OCI-LY3 (cell line): ENCODE data around the gene KDELR1.

Experiments
- H2AFZ ChIP-seq: fragments of 200-600, 300-600 bp; shearing (Covaris generic); 2 replicates; pipeline ENCODE4 v1.6.0; 2014; ENCODE audit warnings: antibody characterized with exemption, low read depth, low read length
- H3K27ac ChIP-seq: fragments of 200-600, 300-600 bp; sonication (generic); 2 replicates; pipeline ENCODE4 v1.5.1; 2014; ENCODE audit warnings: mild to moderate bottlenecking, low read length, moderate library complexity, mixed read lengths
- H3K27me3 ChIP-seq: fragments of 200-600, 300-600 bp; sonication (generic); 2 replicates; pipeline ENCODE4 v1.6.1; 2014; ENCODE audit warnings: low read depth, low read length, mixed read lengths
- H3K36me3 ChIP-seq: fragments of 200-600, 300-600 bp; sonication (generic); replicated peaks from 2 replicates; pipeline ENCODE3; 2014; ENCODE audit warnings: low read depth, low read length, mixed read lengths
- H3K4me1 ChIP-seq: fragments of 300-600, 200-600 bp; sonication (generic); 2 replicates; pipeline ENCODE4 v1.6.1; 2014; ENCODE audit warnings: low read length, mixed read lengths
- H3K4me2 ChIP-seq: fragments of 200-600, 300-600 bp; sonication (generic); 2 replicates; pipeline ENCODE4 v1.6.1; 2014; ENCODE audit warnings: low read length, mixed read lengths
- H3K4me3 ChIP-seq: fragments of 300-600, 200-600 bp; sonication (generic); 2 replicates; pipeline ENCODE4 v1.5.1; 2014; ENCODE audit warnings: antibody characterized with exemption, mild to moderate bottlenecking, low read length, moderate library complexity
- H3K79me2 ChIP-seq: fragments of 300-600, 200-600 bp; shearing (Covaris generic); 2 replicates; pipeline ENCODE4 v1.6.1; 2014; ENCODE audit warnings: mild to moderate bottlenecking, low read length, mixed read lengths
- H3K9ac ChIP-seq: fragments of 300-600, 200-600 bp; shearing (Covaris generic); 2 replicates; pipeline ENCODE4 v1.6.0; 2014; ENCODE audit warnings: mild to moderate bottlenecking, low read length, moderate library complexity
- H3K9me3 ChIP-seq: fragments of 200-600, 300-600 bp; shearing (Covaris generic); 2 replicates; pipeline ENCODE4 v1.6.1; 2014; ENCODE audit warnings: low read length, mixed read lengths; ENCODE audit not compliant: insufficient read depth
- H4K20me1 ChIP-seq: fragments of 200-600, 300-600 bp; sonication (generic); 2 replicates; pipeline ENCODE4 v1.6.1; 2016; ENCODE audit warnings: low read length, mixed read lengths; ENCODE audit not compliant: insufficient read depth
- CTCF ChIP-seq: fragments of 200-600, 300-600 bp; sonication (generic); IDR thresholded peaks from 2 replicates; pipeline ENCODE4 v1.5.1; 2014; ENCODE audit warnings: antibody characterized with exemption, low read length, low read depth
- EZH2phosphoT487 ChIP-seq: fragments of 200-600 bp; shearing (Covaris generic); IDR thresholded peaks from 2 replicates; pipeline ENCODE4 v1.6.1; 2018; ENCODE audit warnings: antibody characterized with exemption, mixed run types, low read depth

KDELR1 gene

DNA sequence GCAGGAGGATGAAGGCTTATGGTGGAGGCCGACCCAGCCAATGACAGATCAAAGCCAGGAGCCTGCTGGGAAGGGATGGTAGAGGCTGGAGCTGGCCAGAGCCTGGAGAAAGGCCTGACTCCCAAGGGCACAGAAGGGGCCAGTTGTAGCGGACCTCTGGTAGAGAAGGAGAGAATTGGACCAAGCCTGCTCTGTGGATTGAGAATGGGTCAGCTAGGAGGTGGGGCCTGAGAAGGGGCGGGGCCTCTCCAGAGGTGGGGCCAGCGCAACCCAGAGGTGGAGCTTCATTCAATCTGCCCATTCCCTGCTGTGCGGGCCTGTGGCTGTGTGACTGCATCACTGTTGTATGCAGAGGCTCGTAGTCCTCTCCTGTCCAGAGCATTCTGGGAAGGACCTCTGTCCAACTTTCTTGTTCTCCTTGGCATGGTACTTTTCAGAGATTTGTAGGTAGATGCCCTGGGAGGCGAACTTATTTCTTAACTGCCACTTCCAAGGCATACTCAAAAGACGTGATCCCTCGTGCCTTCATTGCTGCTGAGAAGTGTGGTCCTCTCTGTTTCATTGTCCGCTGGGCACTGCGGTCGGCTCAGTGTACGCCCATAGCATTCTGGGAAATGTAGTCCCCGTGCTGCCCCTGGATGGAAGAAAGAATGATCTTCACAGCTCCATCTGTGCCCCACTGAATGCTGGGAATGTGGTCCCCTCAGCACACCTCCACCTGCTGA is 8.8 kb upstream of the KDELR1 start:
- Histone ChIP-seq H3K27ac (no peak overlapping the region), H3K9ac (no peak overlapping the region), H3K4me2 (peak overlapping the region; percentile 11; the same call in 1 of the 2 replicates)

DNA sequence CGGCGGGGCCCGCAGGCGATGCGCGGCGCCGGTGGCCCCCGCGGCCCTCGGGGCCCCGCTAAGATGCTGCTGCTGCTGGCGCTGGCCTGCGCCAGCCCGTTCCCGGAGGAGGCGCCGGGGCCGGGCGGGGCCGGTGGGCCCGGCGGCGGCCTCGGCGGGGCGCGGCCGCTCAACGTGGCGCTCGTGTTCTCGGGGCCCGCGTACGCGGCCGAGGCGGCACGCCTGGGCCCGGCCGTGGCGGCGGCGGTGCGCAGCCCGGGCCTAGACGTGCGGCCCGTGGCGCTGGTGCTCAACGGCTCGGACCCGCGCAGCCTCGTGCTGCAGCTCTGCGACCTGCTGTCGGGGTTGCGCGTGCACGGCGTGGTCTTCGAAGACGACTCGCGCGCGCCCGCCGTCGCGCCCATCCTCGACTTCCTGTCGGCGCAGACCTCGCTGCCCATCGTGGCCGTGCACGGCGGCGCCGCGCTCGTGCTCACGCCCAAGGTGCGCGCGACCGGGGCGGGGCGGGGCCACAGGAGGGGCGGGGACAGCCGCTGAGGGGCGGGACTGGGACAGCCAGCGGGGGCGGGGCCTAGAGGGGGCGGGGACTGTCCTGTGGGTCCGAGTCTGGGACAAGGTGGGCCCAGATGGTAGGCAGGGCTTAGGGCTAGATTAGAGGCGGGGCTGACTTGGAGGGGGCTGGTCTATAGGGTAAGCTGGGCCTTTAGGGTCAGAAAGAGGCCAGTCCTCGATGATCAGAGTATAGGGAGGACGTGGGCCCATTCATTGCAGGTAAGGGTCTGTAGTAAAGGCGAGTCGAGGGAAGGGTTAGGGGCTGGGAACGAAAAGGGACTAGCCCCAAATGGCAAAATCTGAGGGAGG is 7.3 kb upstream of the KDELR1 start:
- peaks cover 32% of the 10 kb centered on the region for H3K4me1 ChIP-seq

More for the DNA sequence above, 8.8 kb upstream of the KDELR1 start:
- Histone ChIP-seq H3K9me3 (no peaks in the 10 kb centered on the region), H3K4me1 (peaks cover 21% of the 10 kb centered on the region; the same call in 1 of the 2 replicates), H3K4me3 (no peak overlapping the region), H2AFZ (no peak overlapping the region), H3K27me3 (peaks cover 29% of the 10 kb centered on the region), H3K36me3 (no peaks in the 10 kb centered on the region), H4K20me1 (no peaks in the 10 kb centered on the region), H3K79me2 (no peaks in the 10 kb centered on the region)
- TF ChIP-seq CTCF (no peak), EZH2phosphoT487 (no peak)

DNA sequence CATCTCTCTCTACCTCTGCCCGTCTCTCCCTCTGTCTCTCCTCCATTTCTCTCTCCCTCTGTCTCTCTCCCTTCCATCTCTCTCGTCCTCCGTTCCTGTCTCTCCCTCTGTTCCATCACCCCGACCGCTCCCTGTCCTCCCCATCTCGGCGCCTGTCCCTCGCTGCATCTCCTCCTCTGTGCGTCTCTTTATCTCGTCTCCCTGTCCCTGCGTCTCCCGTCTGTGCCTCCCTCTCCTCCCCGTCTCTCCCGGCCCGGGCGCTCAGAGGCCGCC is 6.7 kb upstream of the KDELR1 start:
- Histone ChIP-seq H3K4me3 (no peak overlapping the region), H3K27ac (no peak overlapping the region), H3K79me2 (no peaks in the 10 kb centered on the region), H3K9me3 (no peaks in the 10 kb centered on the region), H4K20me1 (no peaks in the 10 kb centered on the region), H3K4me2 (no peak overlapping the region), H2AFZ (no peak overlapping the region), H3K27me3 (peaks cover 44% of the 10 kb centered on the region), H3K9ac (no peak overlapping the region), H3K4me1 (peaks cover 29% of the 10 kb centered on the region), H3K36me3 (no peaks in the 10 kb centered on the region)
- no peak for TF ChIP-seq CTCF
- no peak for TF ChIP-seq EZH2phosphoT487

More for the DNA sequence above, 7.3 kb upstream of the KDELR1 start:
- Histone ChIP-seq H3K36me3 (no peaks in the 10 kb centered on the region), H3K9me3 (no peaks in the 10 kb centered on the region), H2AFZ (no peak overlapping the region), H3K9ac (no peak overlapping the region), H3K79me2 (no peaks in the 10 kb centered on the region), H4K20me1 (no peaks in the 10 kb centered on the region), H3K4me3 (no peak overlapping the region), H3K4me2 (no peak overlapping the region), H3K27ac (no peak overlapping the region), H3K27me3 (peaks cover 43% of the 10 kb centered on the region)
- TF ChIP-seq CTCF (no peak), EZH2phosphoT487 (no peak)
